KOPT-K1 (cell line): Measurements from ENCODE around the gene RNASE4.
A peak's percentile ranks its signal among the peaks of the same experiment; 100 is the strongest.
"Not testable (repeated sequence)": the region's sequence is repeated elsewhere in the genome, so short reads cannot be mapped to it uniquely, and the experiment has no call there.

ENCODE experiments used
- H3K27ac ChIP-seq: fragments of 200-600 bp; sonication (generic); 2 replicates; pipeline ENCODE4 v1.5.1; 2016; ENCODE audit warnings: antibody characterized with exemption, mild to moderate bottlenecking, low read depth, low read length; ENCODE audit not compliant: poor library complexity, severe bottlenecking
- H3K36me3 ChIP-seq: fragments of 200-600 bp; sonication (generic); 2 replicates; pipeline ENCODE4 v1.5.1; 2017; ENCODE audit warnings: antibody characterized with exemption, mild to moderate bottlenecking, low read length, moderate library complexity; ENCODE audit not compliant: insufficient read depth
- H3K9me3 ChIP-seq: fragments of 200-600 bp; sonication (generic); 2 replicates; pipeline ENCODE4 v1.5.1; 2017; ENCODE audit warnings: antibody characterized with exemption, low read length, mild to moderate bottlenecking; ENCODE audit not compliant: insufficient read depth, poor library complexity, severe bottlenecking

The RNASE4 gene

DNA sequence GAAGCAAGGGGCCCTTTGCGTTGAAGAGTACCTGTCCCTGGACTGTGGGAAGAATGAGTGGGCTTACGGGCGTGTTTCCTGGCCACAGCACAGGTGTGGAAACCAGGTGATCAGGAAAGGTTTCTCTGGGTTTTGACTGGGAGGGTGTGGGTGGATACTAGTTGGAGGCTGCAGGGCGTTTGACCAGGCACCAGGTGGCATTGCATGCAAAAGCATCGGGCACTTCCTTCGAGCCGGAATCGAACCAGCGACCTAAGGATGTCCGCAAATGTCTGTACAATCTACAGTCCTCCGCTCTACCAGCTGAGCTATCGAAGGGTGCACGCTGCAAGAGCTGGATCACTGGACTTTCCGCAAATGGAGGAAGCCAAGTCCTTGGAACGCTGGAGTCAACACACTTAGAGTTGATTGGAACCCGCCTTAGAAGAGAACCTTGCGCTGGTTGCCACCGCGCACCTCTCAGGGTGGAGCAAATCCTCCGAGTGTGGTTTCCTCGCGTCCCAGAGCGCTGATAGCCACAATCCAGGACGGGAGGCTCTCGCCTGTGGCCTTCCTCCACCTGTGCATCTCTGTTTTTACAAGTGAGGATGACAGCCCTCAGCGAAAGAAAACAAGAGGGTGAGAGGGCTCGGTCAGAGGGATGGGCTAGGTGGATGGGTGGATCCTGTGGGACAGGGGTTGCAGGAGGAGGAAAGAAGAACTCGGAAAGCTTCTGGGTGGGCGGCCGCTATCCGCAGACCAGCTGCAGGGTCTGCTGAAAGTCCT lies 21.2 kb upstream of the RNASE4 start:
- H3K9me3 ChIP-seq, result no peaks in the 10 kb centered on the region
- no peak overlapping the region for H3K27ac ChIP-seq
- no peaks in the 10 kb centered on the region for H3K36me3 ChIP-seq

DNA sequence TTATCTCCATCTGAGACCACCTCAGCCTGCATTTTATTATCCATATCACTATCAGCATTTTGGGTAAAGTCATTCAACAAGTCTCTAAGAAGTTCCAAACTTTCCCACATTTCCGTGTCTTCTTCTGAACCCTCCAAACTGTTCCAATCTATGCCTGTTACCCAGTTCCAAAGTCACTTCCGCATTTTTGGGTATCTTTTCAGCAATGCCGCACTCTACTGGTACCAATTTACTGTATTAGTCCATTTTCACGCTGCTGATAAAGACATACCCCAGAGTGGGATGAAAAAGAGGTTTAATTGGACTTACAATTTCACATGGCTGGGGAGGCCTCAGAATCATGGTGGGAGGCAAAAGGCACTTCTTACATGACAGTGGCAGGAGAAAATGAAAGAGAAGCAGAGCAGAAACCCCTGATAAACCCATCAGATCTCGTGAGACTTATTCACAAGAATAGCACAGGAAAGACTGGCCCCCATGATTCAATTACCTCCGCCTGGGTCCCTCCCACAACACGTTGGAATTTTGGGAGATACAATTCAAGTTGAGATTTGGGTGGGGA lies 17.9 kb upstream of the RNASE4 start:
- not testable (repeated sequence) for H3K27ac ChIP-seq, H3K9me3 ChIP-seq, H3K36me3 ChIP-seq

DNA sequence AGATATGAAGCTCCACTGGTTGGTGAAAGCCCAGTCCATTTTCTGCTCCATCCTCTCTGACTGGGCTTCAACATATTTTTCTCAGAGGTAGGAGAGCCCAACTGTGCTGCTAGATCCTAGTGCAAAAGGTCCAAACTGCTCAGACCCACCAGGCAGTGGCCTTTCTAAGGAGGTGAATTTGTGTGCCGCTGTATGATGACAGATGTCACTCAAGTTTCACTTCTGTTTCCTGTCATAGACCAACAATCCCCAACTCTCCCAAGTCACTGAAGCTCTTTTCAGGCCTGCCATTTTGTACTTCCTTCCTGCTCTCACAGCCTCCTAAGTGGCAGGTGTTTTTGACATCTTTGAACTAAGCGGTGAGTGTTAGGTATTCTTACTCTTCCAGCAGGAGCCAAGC lies 16.4 kb upstream of the RNASE4 start:
- Histone ChIP-seq H3K36me3 (no peaks in the 10 kb centered on the region), H3K9me3 (no peaks in the 10 kb centered on the region), H3K27ac (no peak overlapping the region)

DNA sequence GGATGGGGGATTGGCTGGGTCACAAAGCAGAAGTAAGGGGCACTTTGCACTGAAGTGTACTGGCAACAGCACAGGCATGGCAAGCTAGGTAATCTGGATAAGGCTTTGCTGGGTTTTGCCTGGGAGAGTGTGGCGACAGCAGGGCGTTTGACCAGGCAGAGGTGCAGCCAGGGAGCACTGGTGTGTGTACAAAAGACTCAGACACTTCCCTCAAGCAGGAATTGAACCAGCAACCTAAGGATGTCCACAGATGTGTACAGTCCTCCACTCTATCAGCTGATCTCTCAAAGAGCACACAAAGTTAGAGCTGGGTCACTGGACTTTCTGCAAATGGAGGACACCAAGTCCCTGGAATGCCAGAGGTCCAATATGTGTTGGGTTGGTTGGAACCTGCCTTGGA lies 15.4 kb upstream of the RNASE4 start:
- Histone ChIP-seq H3K9me3 (no peaks in the 10 kb centered on the region), H3K27ac (no peak overlapping the region), H3K36me3 (no peaks in the 10 kb centered on the region)

DNA sequence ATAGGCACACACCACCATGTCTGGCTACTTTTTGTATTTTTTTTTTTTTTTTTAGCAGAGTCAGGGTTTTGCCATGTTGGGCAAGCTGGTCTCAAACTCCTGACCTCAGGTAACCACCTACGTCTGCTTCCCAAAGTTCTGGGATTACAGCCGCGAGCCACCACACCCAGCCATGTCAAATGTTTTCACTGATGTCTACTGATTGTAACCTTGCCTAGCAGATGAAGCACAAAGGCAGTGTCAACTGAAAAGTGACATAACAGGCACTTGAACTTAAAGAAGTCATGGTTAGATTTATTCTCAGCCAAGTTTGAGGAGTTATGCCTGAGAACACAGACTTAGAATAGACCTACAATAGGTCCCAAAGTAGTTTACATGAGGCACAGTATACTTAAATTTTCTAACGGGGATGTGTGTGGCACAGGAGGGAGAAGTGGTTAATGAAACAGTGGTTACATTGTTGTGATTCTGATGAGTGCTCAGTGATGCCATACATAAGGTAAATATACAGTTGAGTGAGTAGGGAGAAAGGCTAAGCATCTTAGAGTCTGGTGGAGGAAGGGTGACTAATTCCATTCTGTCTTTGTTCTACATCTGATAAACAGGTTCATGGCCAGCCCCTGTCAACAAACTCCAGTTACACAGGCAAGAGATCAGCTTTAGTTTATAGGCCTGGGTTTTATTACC lies 12.6 kb upstream of the RNASE4 start:
- Histone ChIP-seq H3K9me3 (no peaks in the 10 kb centered on the region), H3K36me3 (no peaks in the 10 kb centered on the region), H3K27ac (no peak overlapping the region)

DNA sequence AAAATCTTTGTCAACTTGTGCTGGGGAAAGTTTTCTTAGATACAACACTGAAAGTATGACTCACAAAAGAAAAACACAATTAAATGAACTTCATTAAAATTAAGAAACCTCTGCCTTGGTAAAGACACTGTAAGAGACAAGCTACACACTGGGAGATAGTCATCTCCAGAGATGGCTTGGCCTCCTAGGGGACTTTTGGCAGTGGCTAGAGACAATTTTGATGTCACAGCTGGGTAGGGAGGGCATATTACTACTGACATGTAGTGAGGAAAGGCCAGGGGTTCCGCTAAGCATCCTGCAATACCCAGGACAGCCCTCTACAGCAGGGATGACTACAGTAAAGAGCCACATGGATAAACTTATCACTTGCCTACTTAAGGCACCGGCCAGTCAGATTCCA lies 8.7 kb upstream of the RNASE4 start:
- H3K27ac ChIP-seq, result no peak overlapping the region
- no peaks in the 10 kb centered on the region for H3K36me3 ChIP-seq
- no peaks in the 10 kb centered on the region for H3K9me3 ChIP-seq

DNA sequence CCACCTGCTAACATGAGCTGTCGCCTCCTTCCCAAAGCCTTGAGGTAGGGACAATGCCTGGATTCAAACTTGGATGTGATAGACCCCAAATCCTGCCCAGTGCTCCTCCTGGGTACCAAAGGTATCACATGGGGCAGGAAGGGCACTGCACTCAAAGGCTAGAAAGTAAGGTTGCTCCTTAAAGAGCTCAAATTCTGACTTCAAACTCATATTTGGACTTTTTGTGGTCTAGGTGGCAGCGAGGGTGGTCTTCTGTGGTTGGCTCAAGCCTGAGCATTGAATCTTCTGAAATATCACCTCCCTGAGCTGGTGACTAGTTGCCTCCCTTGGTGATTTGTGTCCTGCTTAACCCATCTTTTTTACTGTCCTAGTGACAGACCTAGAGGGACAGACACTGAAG lies 8.3 kb upstream of the RNASE4 start:
- Histone ChIP-seq H3K36me3 (no peaks in the 10 kb centered on the region), H3K9me3 (no peaks in the 10 kb centered on the region), H3K27ac (no peak overlapping the region)

DNA sequence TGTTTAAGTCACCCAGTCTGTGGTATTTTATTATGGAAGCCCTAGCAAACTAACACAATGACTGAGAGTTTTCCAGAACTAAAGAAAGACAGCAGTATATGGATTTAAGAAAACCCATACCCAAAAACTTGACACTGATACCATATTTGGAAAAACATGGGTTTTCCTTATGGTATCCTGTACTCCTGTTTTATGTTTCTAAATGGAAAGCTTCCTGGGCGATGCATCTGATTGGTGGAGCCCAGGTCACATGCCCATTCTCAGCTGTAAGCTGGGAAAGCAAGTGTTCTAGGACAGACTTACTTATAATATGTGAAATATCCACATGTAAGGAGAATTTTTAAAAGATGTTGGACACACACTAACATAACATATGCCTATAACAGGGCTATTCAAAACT lies 4.5 kb upstream of the RNASE4 start:
- Histone ChIP-seq H3K36me3 (no peaks in the 10 kb centered on the region), H3K9me3 (no peaks in the 10 kb centered on the region), H3K27ac (no peak overlapping the region)

DNA sequence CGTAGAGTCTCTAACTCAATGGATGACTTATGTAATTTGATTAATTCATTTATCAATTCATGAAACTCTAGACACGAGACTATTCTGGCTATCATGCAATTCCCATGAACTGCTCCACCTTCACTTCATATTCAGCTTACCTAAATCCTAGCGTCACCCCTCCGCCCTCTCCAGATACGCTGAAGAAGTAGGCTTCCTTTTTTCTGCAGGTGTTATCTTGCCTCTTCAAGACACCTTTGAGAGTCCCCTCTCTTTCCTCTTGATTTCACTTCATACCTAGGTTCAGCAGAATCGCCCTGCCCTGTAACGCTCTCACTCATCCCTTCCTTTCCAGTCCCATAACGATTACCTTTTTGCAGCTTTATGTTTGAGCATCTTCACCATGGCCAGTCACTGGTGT lies 4.0 kb upstream of the RNASE4 start:
- no peaks in the 10 kb centered on the region for H3K9me3 ChIP-seq
- no peaks in the 10 kb centered on the region for H3K36me3 ChIP-seq
- peak overlapping the region; percentile 68 for H3K27ac ChIP-seq

DNA sequence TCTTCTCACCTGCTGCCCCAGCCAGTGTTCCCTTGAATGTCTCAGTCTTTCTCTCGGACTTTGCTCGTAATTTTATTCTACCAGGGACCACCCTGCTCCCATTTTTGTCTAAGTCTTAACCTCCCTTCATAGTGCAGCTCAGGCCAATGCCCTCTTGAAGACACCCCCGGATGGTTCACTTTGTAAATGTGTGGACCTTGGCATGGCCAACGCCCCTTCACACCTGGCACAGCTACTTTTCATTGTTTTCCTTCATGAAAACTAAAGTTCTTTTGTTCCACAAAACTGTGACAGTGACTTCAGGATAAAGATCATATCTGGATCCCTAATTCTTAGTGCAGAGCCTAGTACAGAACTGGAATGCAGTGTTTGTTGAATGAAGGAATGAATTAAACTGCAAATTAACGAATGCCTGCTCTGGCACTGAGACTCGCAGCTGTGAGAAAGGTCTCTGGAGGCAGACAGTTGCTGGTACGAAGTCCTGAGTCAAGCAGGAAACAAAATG lies 3.5 kb upstream of the RNASE4 start:
- Histone ChIP-seq H3K9me3 (no peaks in the 10 kb centered on the region), H3K36me3 (no peaks in the 10 kb centered on the region), H3K27ac (peak overlapping the region; percentile 68)

DNA sequence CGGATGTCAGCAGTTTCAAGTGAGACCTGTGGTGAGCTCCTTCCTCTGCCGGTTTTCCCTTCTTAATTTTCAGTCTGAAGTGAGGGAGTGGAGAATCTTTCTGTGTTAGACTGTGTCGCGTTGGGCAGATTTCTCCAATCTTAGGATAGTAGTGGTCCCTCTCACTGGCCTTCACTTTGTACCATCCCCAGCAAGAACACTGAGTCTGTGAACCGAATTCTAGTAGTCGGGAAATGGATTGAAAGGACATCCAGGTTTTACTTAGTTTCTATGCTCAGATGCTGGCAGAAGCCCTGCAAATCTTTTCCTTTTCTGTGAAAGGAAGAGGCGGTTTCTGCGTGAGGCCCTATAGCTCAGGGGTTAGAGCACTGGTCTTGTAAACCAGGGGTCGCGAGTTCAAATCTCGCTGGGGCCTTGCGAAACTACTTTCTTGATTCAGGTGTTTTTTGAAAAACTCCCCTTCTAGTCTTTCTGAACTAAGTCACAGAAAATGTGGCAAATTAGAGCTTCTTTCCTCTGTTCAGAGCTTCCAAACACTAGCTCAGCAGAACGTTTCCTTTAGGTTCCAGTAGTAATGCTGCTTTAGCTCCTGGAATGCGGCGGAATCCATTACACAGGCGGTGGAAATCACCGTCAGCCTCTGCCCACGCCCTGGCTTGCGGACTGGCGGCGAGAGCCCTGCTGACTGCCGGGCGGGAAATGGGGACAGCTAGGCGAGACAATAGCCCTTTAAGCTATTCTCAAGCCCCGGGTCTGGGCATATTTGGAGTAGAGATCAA lies 2.8 kb upstream of the RNASE4 start:
- H3K27ac ChIP-seq, result peak overlapping the region; percentile 68
- H3K36me3 ChIP-seq, result no peaks in the 10 kb centered on the region
- no peaks in the 10 kb centered on the region for H3K9me3 ChIP-seq

DNA sequence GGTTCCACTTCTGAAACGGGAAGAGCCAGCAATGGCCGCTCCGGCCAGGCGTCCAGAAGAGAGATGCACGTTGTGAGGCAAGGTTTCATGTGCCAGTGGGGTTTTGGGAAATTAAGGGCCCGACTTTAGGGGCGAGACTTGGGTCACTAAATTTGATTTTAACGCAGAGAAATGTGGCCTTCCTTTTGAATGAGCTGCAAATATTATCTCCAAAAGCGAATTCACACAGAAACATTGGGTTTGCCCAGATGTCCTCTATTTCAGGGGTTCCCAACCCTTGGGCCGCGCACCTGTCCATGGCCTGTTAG lies 2.3 kb upstream of the RNASE4 start:
- Histone ChIP-seq H3K9me3 (no peaks in the 10 kb centered on the region), H3K36me3 (no peaks in the 10 kb centered on the region), H3K27ac (peak overlapping the region; percentile 68)

DNA sequence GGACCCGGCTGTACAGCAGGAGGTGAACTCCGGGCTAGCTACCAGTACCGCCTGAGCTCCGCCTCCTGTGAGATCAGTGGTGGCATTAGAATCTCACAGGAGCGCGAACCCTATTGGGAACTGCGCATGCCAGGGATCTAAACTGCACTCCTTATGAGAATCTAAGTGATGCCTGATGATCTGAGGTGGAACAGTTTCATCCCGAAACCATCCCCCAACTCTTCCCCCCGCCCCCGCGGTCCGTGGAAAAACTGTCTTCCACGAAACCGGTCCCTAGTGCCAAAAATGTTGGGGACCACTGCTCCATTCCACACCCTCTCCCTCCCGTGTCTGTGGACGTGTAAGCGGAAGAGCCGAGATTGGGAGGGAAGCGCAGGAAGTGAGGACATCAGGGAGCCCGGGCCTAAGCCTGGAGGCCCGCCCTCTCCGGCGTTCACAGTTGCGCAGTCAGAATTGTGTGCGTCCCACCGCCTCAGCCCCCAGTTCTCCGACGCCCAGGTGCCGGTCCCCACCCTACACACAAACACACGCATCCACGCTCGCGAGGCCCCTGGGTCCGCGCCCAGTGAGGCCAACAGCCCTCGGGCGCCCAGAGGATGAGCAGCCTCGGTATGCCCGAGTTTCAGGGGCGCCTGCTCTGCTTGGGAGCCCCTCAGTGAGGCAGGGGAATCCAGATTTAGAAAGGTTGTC lies 1.8 kb upstream of the RNASE4 start:
- no peaks in the 10 kb centered on the region for H3K36me3 ChIP-seq
- no peaks in the 10 kb centered on the region for H3K9me3 ChIP-seq
- H3K27ac ChIP-seq, result peak overlapping the region; percentile 68

DNA sequence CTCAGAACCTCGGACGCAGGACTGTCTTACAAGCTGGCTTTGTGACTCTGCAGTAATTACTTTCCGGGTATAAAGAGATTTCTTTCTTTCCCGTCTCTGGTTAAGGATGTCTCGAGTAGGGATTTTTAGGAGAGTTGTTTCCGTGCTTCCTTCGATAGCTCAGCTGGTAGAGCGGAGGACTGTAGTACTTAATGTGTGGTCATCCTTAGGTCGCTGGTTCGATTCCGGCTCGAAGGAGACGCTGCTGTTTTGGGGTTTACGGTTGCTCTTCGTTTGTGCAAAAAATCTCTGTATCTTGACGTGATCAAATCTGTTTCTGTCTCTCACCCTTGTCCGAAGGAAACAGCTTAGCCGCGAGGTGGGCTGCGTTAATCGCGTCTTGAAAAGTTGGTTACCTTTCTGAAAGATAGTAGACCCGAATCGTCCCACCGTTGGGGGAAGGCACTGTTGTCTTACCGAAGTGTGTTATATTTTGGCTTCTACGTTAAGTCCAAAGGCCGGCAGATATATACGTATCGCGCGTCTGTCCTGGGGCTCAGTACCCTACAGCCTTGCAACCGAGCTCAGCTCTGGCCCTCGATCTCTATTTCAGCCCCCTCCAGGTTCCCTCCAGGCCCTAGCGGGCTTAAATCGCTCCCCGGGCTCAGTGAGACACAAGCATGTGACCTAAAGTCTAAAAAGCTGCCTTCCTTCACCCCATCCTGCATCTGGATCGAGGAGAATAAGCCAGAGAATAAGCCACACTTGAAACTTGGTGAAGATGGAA lies 1.1 kb upstream of the RNASE4 start:
- H3K36me3 ChIP-seq, result no peaks in the 10 kb centered on the region
- H3K9me3 ChIP-seq, result no peaks in the 10 kb centered on the region
- peak overlapping the region; percentile 68 for H3K27ac ChIP-seq
